Measurements from ENCODE around the gene MARS1.

Gene MARS1

GRCh38 chr12:57524814-57525614 lies 37.1 kb downstream of the MARS1 start:
- no peak overlapping the region for H3K4me3 ChIP-seq (ENCODE audit: control insufficient read depth, low read depth, low read length)
- DNase-seq (ENCODE audit: low read depth): no peak
- TF ChIP-seq CTCF (IDR thresholded peaks at IDR 0.05; ENCODE audit: control insufficient read depth, insufficient read depth, low read depth, low read length, missing control alignments): no peak

GRCh38 chr12:57525615-57526383 lies 37.9 kb downstream of the MARS1 start:
- DNase-seq (ENCODE audit: low read depth): no peak
- no peak for TF ChIP-seq CTCF (IDR thresholded peaks at IDR 0.05; ENCODE audit: control insufficient read depth, insufficient read depth, low read depth, low read length, missing control alignments)
- H3K4me3 ChIP-seq (ENCODE audit: control insufficient read depth, low read depth, low read length): no peak overlapping the region

- no peak for DNase-seq (ENCODE audit: low read depth)
- no peak overlapping the region for H3K4me3 ChIP-seq (ENCODE audit: control insufficient read depth, low read depth, low read length)
- no peak for TF ChIP-seq CTCF (IDR thresholded peaks at IDR 0.05; ENCODE audit: control insufficient read depth, insufficient read depth, low read depth, low read length, missing control alignments)
Observed at GRCh38 chr12:57526477-57527126, 38.7 kb downstream of the MARS1 start.

GRCh38 chr12:57527184-57527583 lies 39.3 kb downstream of the MARS1 start:
- TF ChIP-seq CTCF (IDR thresholded peaks at IDR 0.05; ENCODE audit: control insufficient read depth, insufficient read depth, low read depth, low read length, missing control alignments): no peak
- no peak overlapping the region for H3K4me3 ChIP-seq (ENCODE audit: control insufficient read depth, low read depth, low read length)
- DNase-seq (ENCODE audit: low read depth): no peak

GRCh38 chr12:57528176-57528575 lies 40.3 kb downstream of the MARS1 start:
- no peak for DNase-seq (ENCODE audit: low read depth)
- TF ChIP-seq CTCF (IDR thresholded peaks at IDR 0.05; ENCODE audit: control insufficient read depth, insufficient read depth, low read depth, low read length, missing control alignments): no peak
- no peak overlapping the region for H3K4me3 ChIP-seq (ENCODE audit: control insufficient read depth, low read depth, low read length)

GRCh38 chr12:57528831-57529555 lies 41.1 kb downstream of the MARS1 start:
- DNase-seq (ENCODE audit: low read depth): no peak
- no peak for TF ChIP-seq CTCF (IDR thresholded peaks at IDR 0.05; ENCODE audit: control insufficient read depth, insufficient read depth, low read depth, low read length, missing control alignments)
- H3K4me3 ChIP-seq (ENCODE audit: control insufficient read depth, low read depth, low read length): no peak overlapping the region

All from AG09309 (cell line).